GM12865 (cell line): Measurements from ENCODE around the gene MAD1L1.

ENCODE experiments used
- DNase-seq: peaks from one replicate; pipeline ENCODE4 v3.0.0; 2010; ENCODE audit warnings: low read depth
- H3K4me3 ChIP-seq: 2 replicates; pipeline ENCODE4 v1.5.1; 2011; ENCODE audit warnings: mild to moderate bottlenecking, low read depth, low read length, control low read depth
- CTCF ChIP-seq: IDR thresholded peaks from 2 replicates; pipeline ENCODE4 v1.5.1; 2011; ENCODE audit warnings: low read length, control low read depth, low read depth, inconsistent platforms; ENCODE audit not compliant: insufficient read depth; ENCODE audit errors: missing control alignments

Gene MAD1L1

DNA sequence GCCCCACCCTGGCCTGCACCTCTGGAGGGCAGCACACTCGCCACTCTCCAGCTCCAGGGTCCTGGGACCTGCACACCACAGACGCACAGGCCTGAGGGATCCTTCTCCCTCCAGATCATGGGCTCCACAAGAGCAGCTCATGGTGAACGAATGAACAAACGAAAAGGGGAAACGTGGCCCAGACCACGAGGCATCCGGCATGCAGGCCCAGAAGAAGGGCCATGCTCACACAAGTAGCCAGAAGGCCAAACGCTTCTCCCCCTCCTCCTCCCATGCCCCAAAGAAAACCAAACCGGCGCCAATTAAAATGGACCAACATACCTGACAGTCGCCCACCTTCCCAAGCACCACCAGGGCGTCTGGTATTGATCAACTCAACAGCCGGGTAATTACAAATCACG is 30.4 kb downstream of the MAD1L1 start:
- no peak overlapping the region for H3K4me3 ChIP-seq
- DNase-seq, result no peak
- no peak for TF ChIP-seq CTCF

- no peak for DNase-seq
- TF ChIP-seq CTCF, result no peak
- H3K4me3 ChIP-seq, result no peak overlapping the region
These were observed 30.9 kb downstream of the MAD1L1 start for GRCh38 chr7:2201686-2202360.

DNA sequence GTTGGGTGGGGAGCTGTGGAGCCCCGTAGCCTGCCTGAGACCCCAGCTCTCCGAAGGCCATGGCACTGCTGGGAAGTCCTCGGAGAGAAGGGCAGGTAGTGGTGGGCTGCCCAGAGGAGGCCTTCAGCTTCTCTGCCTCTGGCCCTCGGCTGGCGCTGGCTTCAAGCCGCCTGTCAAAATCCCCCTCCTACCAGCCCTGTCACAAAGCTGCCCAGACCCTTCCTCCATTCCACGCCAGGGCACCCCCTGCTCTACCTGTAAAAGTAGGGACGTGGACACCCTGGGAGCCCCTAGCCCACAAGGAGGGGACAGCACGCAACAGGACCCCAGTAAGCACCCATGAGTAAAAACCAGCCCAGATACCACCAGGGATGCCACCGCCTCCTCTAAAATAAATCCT is 31.6 kb downstream of the MAD1L1 start:
- TF ChIP-seq CTCF, result no peak
- no peak overlapping the region for H3K4me3 ChIP-seq
- DNase-seq, result no peak

DNA sequence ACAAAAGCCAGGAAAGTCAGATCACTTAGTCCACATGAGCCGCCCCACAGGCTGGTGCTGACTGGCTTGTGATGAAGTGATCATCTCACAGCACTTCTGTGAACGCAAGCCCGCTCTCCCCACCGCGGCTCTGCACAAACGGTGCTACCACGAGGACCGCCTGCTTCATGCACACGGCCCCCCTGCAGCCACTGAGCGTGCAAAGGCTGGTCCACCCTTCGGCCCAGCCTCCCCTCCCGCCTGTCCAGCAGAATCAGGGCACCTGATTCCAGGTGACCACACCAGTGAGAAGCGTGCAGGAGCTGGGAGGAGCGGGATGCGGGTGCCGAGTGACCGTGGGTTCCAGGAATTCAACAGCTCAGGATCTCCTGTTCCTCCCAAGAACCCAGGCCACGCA is 32.2 kb downstream of the MAD1L1 start:
- no peak for TF ChIP-seq CTCF
- no peak for DNase-seq
- H3K4me3 ChIP-seq, result no peak overlapping the region

- no peak for DNase-seq
- no peak for TF ChIP-seq CTCF
- H3K4me3 ChIP-seq, result no peak overlapping the region
These were observed 32.7 kb downstream of the MAD1L1 start for GRCh38 chr7:2199956-2200583.

DNA sequence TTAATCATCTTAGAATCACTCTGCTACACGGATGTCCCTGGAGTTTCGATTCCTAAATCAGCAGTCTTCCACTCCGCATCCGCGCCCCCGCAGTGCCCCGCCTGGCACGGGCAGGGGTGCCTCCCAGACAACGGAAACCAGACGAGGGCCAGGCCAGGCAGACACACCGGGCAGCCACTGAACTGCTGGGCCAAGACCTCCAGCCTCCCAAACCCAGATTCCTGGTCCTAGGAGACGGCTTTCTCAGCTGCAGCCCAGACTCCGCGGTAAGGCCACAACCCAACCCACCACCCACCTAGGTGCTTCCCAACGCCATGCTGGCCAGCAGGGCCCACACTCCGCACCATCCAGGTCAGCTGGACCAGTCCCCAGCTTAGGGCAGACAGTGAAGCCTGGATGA is 33.2 kb downstream of the MAD1L1 start:
- DNase-seq, result no peak
- no peak overlapping the region for H3K4me3 ChIP-seq
- no peak for TF ChIP-seq CTCF

GRCh38 chr7:2198760-2199159 is 34.0 kb downstream of the MAD1L1 start:
- H3K4me3 ChIP-seq, result no peak overlapping the region
- no peak for DNase-seq
- no peak for TF ChIP-seq CTCF
